ENCODE results near the gene AKIRIN2. TPM values are rescaled to one million over a fixed set of nuclear protein-coding genes. Genes with fewer than 3 reads are reported as not detected.
"Not testable (repeated sequence)": the region's sequence is repeated elsewhere in the genome, so short reads cannot be mapped to it uniquely, and the experiment has no call there.

Gene AKIRIN2
- total RNA-seq, 2 experiments from 2014 or later, result 91.0 to 92.5 TPM

- no peaks in the 10 kb centered on the region for H3K27me3 ChIP-seq (ENCODE audit: control insufficient read depth in 1 of 2, insufficient read depth in 2 of 2, low read length in 2 of 2)
- DNase-seq (peak in 1 of 14 experiments; percentile 27), ATAC-seq (ENCODE audit: poor library complexity) (no peak)
- H3K27ac ChIP-seq (ENCODE audit: low read depth in 1 of 2, low read length in 2 of 2), result peak overlapping the region in 1 of 2 donors; percentile 14
- H3K36me3 Mint-ChIP-seq (ENCODE audit: low read depth), result peaks cover 19% of the 10 kb centered on the region
- H3K4me3 ChIP-seq (ENCODE audit: low read length), result no peak overlapping the region
- CTCF ChIA-PET, result interaction anchor here (1.3 kb wide), 1 partner anchor 16 kb away, joined by 4 read pairs; no protein-coding TSS in a partner anchor
- H3K27ac Mint-ChIP-seq, result no peak overlapping the region
- H3K4me1 ChIP-seq (ENCODE audit: insufficient read depth, low read length), result peaks cover 2% of the 10 kb centered on the region
- no peaks in the 10 kb centered on the region for H3K27me3 Mint-ChIP-seq
- intact Hi-C loops (cut with DNase I, micrococcal nuclease), result loop anchor here (2.0 to 10.0 kb wide), 3 partner anchors 230 to 380 kb away; partner anchors contain the start of genes CFAP206 (in 1 of the 2), GJB7 (in 1 of the 2), SLC35A1 (in 1 of the 2) and SMIM8 (in 1 of the 2)
- POLR2A ChIA-PET, result interaction anchor here (1.1 kb wide), 1 partner anchor 13 kb away, joined by 5 read pairs; no protein-coding TSS in a partner anchor
- H3K4me1 Mint-ChIP-seq (ENCODE audit: low read depth), result peaks cover 16% of the 10 kb centered on the region
- no peaks in the 10 kb centered on the region for H3K9me3 ChIP-seq (ENCODE audit: control insufficient read depth in 1 of 2, insufficient read depth in 1 of 2, low read length in 2 of 2)
- H3K36me3 ChIP-seq (ENCODE audit: insufficient read depth, low read length), result no peaks in the 10 kb centered on the region
- TF ChIP-seq, protein P1, sequence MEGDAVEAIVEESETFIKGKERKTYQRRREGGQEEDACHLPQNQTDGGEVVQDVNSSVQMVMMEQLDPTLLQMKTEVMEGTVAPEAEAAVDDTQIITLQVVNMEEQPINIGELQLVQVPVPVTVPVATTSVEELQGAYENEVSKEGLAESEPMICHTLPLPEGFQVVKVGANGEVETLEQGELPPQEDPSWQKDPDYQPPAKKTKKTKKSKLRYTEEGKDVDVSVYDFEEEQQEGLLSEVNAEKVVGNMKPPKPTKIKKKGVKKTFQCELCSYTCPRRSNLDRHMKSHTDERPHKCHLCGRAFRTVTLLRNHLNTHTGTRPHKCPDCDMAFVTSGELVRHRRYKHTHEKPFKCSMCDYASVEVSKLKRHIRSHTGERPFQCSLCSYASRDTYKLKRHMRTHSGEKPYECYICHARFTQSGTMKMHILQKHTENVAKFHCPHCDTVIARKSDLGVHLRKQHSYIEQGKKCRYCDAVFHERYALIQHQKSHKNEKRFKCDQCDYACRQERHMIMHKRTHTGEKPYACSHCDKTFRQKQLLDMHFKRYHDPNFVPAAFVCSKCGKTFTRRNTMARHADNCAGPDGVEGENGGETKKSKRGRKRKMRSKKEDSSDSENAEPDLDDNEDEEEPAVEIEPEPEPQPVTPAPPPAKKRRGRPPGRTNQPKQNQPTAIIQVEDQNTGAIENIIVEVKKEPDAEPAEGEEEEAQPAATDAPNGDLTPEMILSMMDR (IDR thresholded peaks at IDR 0.05), result no peak
- peak overlapping the region; percentile 1 for H3K4me3 Mint-ChIP-seq
- no peaks in the 10 kb centered on the region for H3K9me3 Mint-ChIP-seq
These were observed 3.1 kb upstream of the AKIRIN2 start for GRCh38 chr6:87705070-87705691.

- Histone ChIP-seq H3K4me3 (ENCODE audit: low read length) (peak overlapping the region; percentile 95), H3K27ac (ENCODE audit: low read depth in 1 of 2, low read length in 2 of 2) (peak overlapping the region; percentile 65 to 90)
- not testable (repeated sequence) for H3K36me3 ChIP-seq (ENCODE audit: insufficient read depth, low read length); H3K4me1 ChIP-seq (ENCODE audit: insufficient read depth, low read length); H3K27me3 ChIP-seq (ENCODE audit: control insufficient read depth in 1 of 2, insufficient read depth in 2 of 2, low read length in 2 of 2); ATAC-seq (ENCODE audit: poor library complexity); H3K27me3 Mint-ChIP-seq; H3K9me3 ChIP-seq (ENCODE audit: control insufficient read depth in 1 of 2, insufficient read depth in 1 of 2, low read length in 2 of 2); DNase-seq; H3K9me3 Mint-ChIP-seq
- Mint-ChIP-seq H3K4me3 (peak overlapping the region; percentile 93), H3K4me1 (ENCODE audit: low read depth) (peaks cover 36% of the 10 kb centered on the region), H3K36me3 (ENCODE audit: low read depth) (peaks cover 24% of the 10 kb centered on the region), H3K27ac (peak overlapping the region; percentile 90)
- CTCF ChIA-PET, result interaction anchor here (0.5 kb wide), 1 partner anchor 12 kb away, joined by 4 read pairs; no protein-coding TSS in a partner anchor
- POLR2A ChIA-PET, result interaction anchor here (0.7 to 3.0 kb wide), 11 partner anchors 9 to 1377 kb away, joined by 3 to 23 read pairs (median 9); partner anchors contain the start of genes ORC3, PNRC1, RARS2 and SLC35A1
- intact Hi-C loops (cut with DNase I, micrococcal nuclease), result loop anchor here (2.0 to 10.0 kb wide), 5 partner anchors 228 to 1259 kb away; partner anchors contain the start of genes SLC35A1 (in 2 of the 2), GJB7 (in 1 of the 2), RNGTT (in 1 of the 2) and SMIM8 (in 1 of the 2)
These were observed 1.0 kb upstream of the AKIRIN2 start for GRCh38 chr6:87703039-87703438.

DNA sequence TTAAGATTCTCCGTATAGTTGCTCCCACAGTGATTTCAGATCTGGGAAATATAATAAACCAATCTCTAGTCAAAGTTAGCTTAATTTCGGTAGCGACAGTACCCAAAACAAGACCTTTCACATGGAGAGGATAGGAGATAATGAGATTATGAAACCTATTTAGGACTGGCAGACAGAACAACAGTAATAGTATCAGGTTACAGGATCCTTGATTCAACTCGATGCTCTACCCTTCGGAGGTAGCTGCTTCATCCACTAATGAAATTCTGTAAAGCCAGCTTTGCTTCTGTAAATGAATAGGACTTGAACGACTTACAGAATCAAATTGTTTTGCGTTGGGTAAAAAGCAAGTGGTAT lies 534 bp upstream of the AKIRIN2 start:
- Histone ChIP-seq H3K36me3 (ENCODE audit: insufficient read depth, low read length) (no peaks in the 10 kb centered on the region), H3K4me1 (ENCODE audit: insufficient read depth, low read length) (peaks cover 2% of the 10 kb centered on the region), H3K27me3 (ENCODE audit: control insufficient read depth in 1 of 2, insufficient read depth in 2 of 2, low read length in 2 of 2) (no peaks in the 10 kb centered on the region), H3K4me3 (ENCODE audit: low read length) (peak overlapping the region; percentile 95), H3K27ac (ENCODE audit: low read depth in 1 of 2, low read length in 2 of 2) (peak overlapping the region; percentile 65 to 90), H3K9me3 (ENCODE audit: control insufficient read depth in 1 of 2, insufficient read depth in 1 of 2, low read length in 2 of 2) (no peaks in the 10 kb centered on the region)
- intact Hi-C loops (cut with DNase I, micrococcal nuclease), result loop anchor here (1.0 to 10.0 kb wide), 6 partner anchors 112 to 1260 kb away; partner anchors contain the start of genes SLC35A1 (in 2 of the 2), GJB7 (in 1 of the 2), ORC3 (in 1 of the 2) and RNGTT (in 1 of the 2)
- Mint-ChIP-seq H3K4me3 (peak overlapping the region; percentile 93), H3K4me1 (ENCODE audit: low read depth) (peaks cover 41% of the 10 kb centered on the region), H3K9me3 (no peaks in the 10 kb centered on the region), H3K27me3 (no peaks in the 10 kb centered on the region), H3K27ac (peak overlapping the region; percentile 90), H3K36me3 (ENCODE audit: low read depth) (peaks cover 24% of the 10 kb centered on the region)
- CTCF ChIA-PET, result interaction anchor here (0.5 kb wide), 1 partner anchor 11 kb away, joined by 4 read pairs; no protein-coding TSS in a partner anchor
- ATAC-seq (ENCODE audit: poor library complexity) (no peak), DNase-seq (no peak)
- POLR2A ChIA-PET, result interaction anchor here (0.7 to 3.0 kb wide), 25 partner anchors 8 to 1935 kb away, joined by 3 to 23 read pairs (median 6); partner anchors contain the start of genes ORC3, PNRC1, RARS2 and RNGTT
- TF ChIP-seq, protein P1 (IDR thresholded peaks at IDR 0.05), result no peak
